A673 (cell line): ENCODE data around the gene RNF187. TPM values are rescaled to one million over a fixed set of nuclear protein-coding genes. Genes with fewer than 3 reads are reported as not detected.

Experiments
- BruUV-seq: library from RNA; stranded (reverse); fragments of 400-500 nt; replicated peaks from 2 replicates; lab custom pipeline; 2021; lab: Mats Ljungman, UMichigan
- CTCF ChIA-PET: fragments of 300-600 bp; sonication (Branson Sonifier 250); formaldehyde crosslinking; loops from one replicate; lab custom pipeline; 2022; ENCODE audit warnings: antibody characterized with exemption; lab: Charles Lee
- POLR2A ChIA-PET: fragments of 300-600 bp; sonication (Branson Sonifier 250); formaldehyde crosslinking; loops from one replicate; lab custom pipeline; 2022; ENCODE audit warnings: antibody characterized with exemption; ENCODE audit not compliant: low non-redundant PET; lab: Charles Lee
- DNase-seq: peaks from one replicate; pipeline ENCODE4 v3.0.0-alpha.2; 2015; ENCODE audit warnings: low spot score
- H3K27ac ChIP-seq: fragments of 200-600 bp; sonication (generic); 2 replicates; pipeline ENCODE4 v1.5.1; 2016; ENCODE audit warnings: mixed run types, low read depth, mild to moderate bottlenecking, mixed read lengths, antibody characterized with exemption, low read length; ENCODE audit not compliant: poor library complexity, severe bottlenecking
- H3K27me3 ChIP-seq: fragments of 200-600 bp; sonication (generic); replicated peaks from 2 replicates; pipeline ENCODE4 v1.6.1; 2017; ENCODE audit warnings: mixed run types, low read depth, mild to moderate bottlenecking, mixed read lengths, antibody characterized with exemption, low read length; ENCODE audit not compliant: insufficient read depth, poor library complexity
- H3K36me3 ChIP-seq: fragments of 200-600 bp; sonication (generic); 2 replicates; pipeline ENCODE4 v1.6.1; 2016; ENCODE audit warnings: mixed run types, mild to moderate bottlenecking, mixed read lengths, antibody characterized with exemption, low read length; ENCODE audit not compliant: insufficient read depth, poor library complexity, severe bottlenecking
- H3K4me1 ChIP-seq: fragments of 200-600 bp; sonication (generic); 2 replicates; pipeline ENCODE4 v1.6.1; 2017; ENCODE audit warnings: mixed run types, mild to moderate bottlenecking, mixed read lengths, antibody characterized with exemption, low read length; ENCODE audit not compliant: insufficient read depth, poor library complexity, severe bottlenecking
- H3K4me3 ChIP-seq: fragments of 200-600 bp; sonication (generic); 2 replicates; pipeline ENCODE4 v1.5.1; 2016; ENCODE audit warnings: low read depth, mixed run types, mild to moderate bottlenecking, mixed read lengths, low read length; ENCODE audit not compliant: poor library complexity, severe bottlenecking
- H3K9me3 ChIP-seq: fragments of 200-600 bp; sonication (generic); 2 replicates; pipeline ENCODE4 v1.6.1; 2016; ENCODE audit warnings: mixed run types, low read depth, mild to moderate bottlenecking, mixed read lengths, antibody characterized with exemption, low read length; ENCODE audit not compliant: poor library complexity, severe bottlenecking
- CTCF ChIP-seq: fragments of 300-800, 200-600 bp; sonication (generic); conservative IDR thresholded peaks from 2 replicates; pipeline ENCODE4 v1.5.1; 2017; ENCODE audit warnings: low read depth, mild to moderate bottlenecking, antibody characterized with exemption, low read length, moderate library complexity, mixed read lengths
- EZH2 ChIP-seq: fragments of 200-600 bp; sonication (generic); IDR thresholded peaks from 2 replicates; pipeline ENCODE4 v1.6.1; 2017; ENCODE audit warnings: borderline replicate concordance, low read depth, mild to moderate bottlenecking, mixed read lengths, antibody characterized with exemption, low read length; ENCODE audit not compliant: poor library complexity, severe bottlenecking
- intact Hi-C: fragments of 100-400 bp; cut with micrococcal nuclease; formaldehyde crosslinking; loops from one replicate; pipeline ENCODE4 v1.10.0; 2022; ENCODE audit not compliant: unreplicated experiment
- total RNA-seq: library from RNA; stranded (reverse); gene quantifications from 2 replicates; pipeline ENCODE4 v1.2.3, GENCODE V29; 2021

RNF187 gene
- total RNA-seq, 1 experiment from 2014 or later: 146 TPM

- Histone ChIP-seq H3K27me3 (peaks cover 33% of the 10 kb centered on the region), H3K4me1 (no peaks in the 10 kb centered on the region), H3K36me3 (no peaks in the 10 kb centered on the region), H3K4me3 (no peak overlapping the region), H3K9me3 (no peaks in the 10 kb centered on the region), H3K27ac (no peak overlapping the region)
- BruUV-seq: no TSS peak
- TF ChIP-seq CTCF (no peak), EZH2 (no peak)
- CTCF ChIA-PET: interaction anchor here (0.5 to 0.7 kb wide), 2 partner anchors 13 to 14 kb away, joined by 3 to 5 read pairs; no protein-coding TSS in a partner anchor
- DNase-seq: no peak
- POLR2A ChIA-PET: no interaction called here
- intact Hi-C loops: no loop called here
These were observed 14.5 kb upstream of the RNF187 start for GRCh38 chr1:228472655-228473054.

- no peaks in the 10 kb centered on the region for H3K9me3 ChIP-seq
- POLR2A ChIA-PET: no interaction called here
- H3K4me1 ChIP-seq: no peaks in the 10 kb centered on the region
- H3K4me3 ChIP-seq: no peak overlapping the region
- intact Hi-C loops: no loop called here
- CTCF ChIA-PET: no interaction called here
- no TSS peak for BruUV-seq
- H3K27me3 ChIP-seq: peaks cover 14% of the 10 kb centered on the region
- H3K27ac ChIP-seq: no peak overlapping the region
- TF ChIP-seq EZH2 (no peak), CTCF (no peak)
- no peak for DNase-seq
- no peaks in the 10 kb centered on the region for H3K36me3 ChIP-seq
These were observed 12.7 kb upstream of the RNF187 start for GRCh38 chr1:228474507-228474906.

- intact Hi-C loops: no loop called here
- Histone ChIP-seq H3K4me3 (no peak overlapping the region), H3K27ac (no peak overlapping the region), H3K27me3 (peaks cover 5% of the 10 kb centered on the region), H3K9me3 (no peaks in the 10 kb centered on the region), H3K36me3 (no peaks in the 10 kb centered on the region), H3K4me1 (no peaks in the 10 kb centered on the region)
- ChIA-PET POLR2A (no interaction called here), CTCF (no interaction called here)
- DNase-seq: no peak
- BruUV-seq: no TSS peak
- TF ChIP-seq CTCF: no peak
- no peak for TF ChIP-seq EZH2
These were observed 11.4 kb upstream of the RNF187 start for GRCh38 chr1:228475812-228476211.
